ACC112 (cell line): ENCODE results near the gene XPO1.
"Not testable (repeated sequence)": the region's sequence is repeated elsewhere in the genome, so short reads cannot be mapped to it uniquely, and the experiment has no call there.

Source experiments
- H2AFZ ChIP-seq: fragments of 200-600 bp; sonication (generic); one replicate; pipeline ENCODE4 v1.6.0; 2017; ENCODE audit warnings: antibody characterized with exemption, low read length; ENCODE audit not compliant: unreplicated experiment
- H3K27ac ChIP-seq: fragments of 200-600 bp; sonication (generic); 2 replicates; pipeline ENCODE4 v1.5.1; 2014; ENCODE audit warnings: low read depth, mild to moderate bottlenecking, antibody characterized with exemption, low read length, moderate library complexity
- H3K27me3 ChIP-seq: fragments of 200-600 bp; sonication (generic); 2 replicates; pipeline ENCODE4 v1.6.1; 2014; ENCODE audit warnings: mild to moderate bottlenecking, antibody characterized with exemption, low read length, moderate library complexity, mixed read lengths; ENCODE audit not compliant: insufficient read depth
- H3K36me3 ChIP-seq: fragments of 200-600 bp; sonication (generic); 2 replicates; pipeline ENCODE4 v1.6.1; 2016; ENCODE audit warnings: mild to moderate bottlenecking, antibody characterized with exemption, low read length, moderate library complexity, mixed read lengths; ENCODE audit not compliant: insufficient read depth
- H3K4me1 ChIP-seq: fragments of 200-600 bp; sonication (generic); one replicate; pipeline ENCODE4 v1.6.1; 2016; ENCODE audit warnings: low read length, mixed read lengths; ENCODE audit not compliant: insufficient read depth, unreplicated experiment, control insufficient read depth
- H3K4me3 ChIP-seq: fragments of 200-600 bp; sonication (generic); 2 replicates; pipeline ENCODE4 v1.5.1; 2014; ENCODE audit warnings: mild to moderate bottlenecking, low read depth, low read length
- H3K79me2 ChIP-seq: fragments of 200-600 bp; sonication (generic); one replicate; pipeline ENCODE4 v1.6.0; 2016; ENCODE audit warnings: low read length; ENCODE audit not compliant: control insufficient read depth, unreplicated experiment, insufficient read depth

The XPO1 gene

DNA sequence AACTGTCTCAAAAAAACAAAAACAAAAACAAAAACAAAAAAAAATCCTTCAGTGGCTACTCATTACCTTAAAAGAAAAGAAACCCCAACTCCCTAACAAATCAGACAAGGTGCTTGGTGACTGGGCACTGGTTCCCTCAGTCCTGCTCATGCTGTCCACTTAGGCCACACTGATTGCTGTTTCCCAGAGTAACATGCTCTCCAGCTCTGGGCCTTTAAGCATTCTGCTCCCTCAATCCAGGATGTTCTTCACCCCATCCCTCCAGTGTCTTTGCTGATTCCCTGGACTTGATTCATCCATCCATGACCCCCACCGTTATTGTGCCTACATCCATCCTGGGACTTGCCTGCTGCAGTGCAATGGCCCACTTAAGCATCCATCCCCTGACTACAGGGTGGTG lies 16.4 kb upstream of the XPO1 start:
- H3K27ac ChIP-seq = no peak overlapping the region
- H3K36me3 ChIP-seq = no peaks in the 10 kb centered on the region
- H3K79me2 ChIP-seq = no peaks in the 10 kb centered on the region
- no peaks in the 10 kb centered on the region for H3K27me3 ChIP-seq
- H3K4me3 ChIP-seq = no peak overlapping the region
- no peaks in the 10 kb centered on the region for H3K4me1 ChIP-seq
- H2AFZ ChIP-seq = no peak overlapping the region

DNA sequence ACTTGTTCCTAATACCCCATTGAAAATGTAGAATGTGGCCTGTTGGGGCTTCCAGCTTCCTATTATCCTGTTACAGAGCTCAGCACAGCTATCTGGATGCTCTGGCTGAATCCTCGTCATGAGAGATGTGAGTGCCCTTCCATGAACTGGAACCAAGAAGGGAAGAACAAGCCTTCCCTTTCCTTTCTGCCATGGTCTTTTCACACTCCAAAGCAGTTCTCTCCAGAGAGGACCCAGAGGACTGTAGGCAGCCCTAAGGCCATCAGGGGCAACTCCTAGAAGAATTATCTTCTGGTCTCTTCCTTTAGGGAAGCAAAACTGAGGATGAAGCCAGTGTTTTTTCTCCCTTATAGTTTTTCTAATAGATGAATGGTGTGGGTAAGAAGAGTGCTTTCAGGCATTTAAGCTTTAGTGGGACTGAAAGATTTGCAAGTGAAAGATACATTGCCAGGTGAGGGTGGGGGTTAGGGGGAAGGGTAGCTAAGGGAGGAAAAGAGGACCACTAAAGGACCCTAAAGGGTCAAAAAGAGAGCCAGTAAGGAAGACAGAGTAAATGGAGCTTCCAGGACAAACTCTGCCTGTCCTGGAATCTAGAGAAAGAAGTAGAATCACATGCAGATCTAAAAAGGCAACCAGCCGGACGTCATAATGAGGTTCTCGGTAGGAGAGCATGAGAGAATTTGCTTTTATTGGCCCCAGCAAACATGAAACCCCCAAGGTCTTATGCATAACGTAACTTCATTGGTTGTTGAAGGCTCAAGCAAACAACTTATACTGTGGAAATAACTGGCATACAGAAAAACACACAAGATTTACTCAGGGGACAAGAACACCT lies 12.4 kb upstream of the XPO1 start:
- Histone ChIP-seq H3K4me1 (no peaks in the 10 kb centered on the region), H3K36me3 (no peaks in the 10 kb centered on the region), H3K27me3 (no peaks in the 10 kb centered on the region), H3K27ac (no peak overlapping the region), H3K79me2 (no peaks in the 10 kb centered on the region), H2AFZ (no peak overlapping the region), H3K4me3 (no peak overlapping the region)

DNA sequence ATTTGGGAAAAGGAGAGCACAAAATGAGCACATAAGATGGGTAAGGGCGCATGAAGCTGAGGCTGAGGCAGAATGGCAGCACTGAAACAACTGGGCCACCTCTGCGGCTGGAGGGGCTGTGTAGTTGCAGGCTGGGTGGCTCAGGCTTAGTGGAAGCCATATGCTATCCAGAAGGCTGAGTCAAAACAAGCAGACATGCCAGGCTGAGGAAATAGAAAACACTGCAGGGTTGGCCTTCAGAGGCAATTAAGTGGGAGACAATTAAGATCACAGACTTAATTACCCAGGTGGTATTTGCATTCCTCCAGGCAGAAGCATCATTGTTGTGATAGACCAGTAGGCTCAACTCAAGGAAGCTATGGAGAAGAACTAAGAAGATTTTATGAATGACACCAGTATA lies 11.4 kb upstream of the XPO1 start:
- no peaks in the 10 kb centered on the region for H3K79me2 ChIP-seq
- no peak overlapping the region for H2AFZ ChIP-seq
- no peaks in the 10 kb centered on the region for H3K4me1 ChIP-seq
- H3K27ac ChIP-seq = no peak overlapping the region
- no peaks in the 10 kb centered on the region for H3K27me3 ChIP-seq
- H3K4me3 ChIP-seq = no peak overlapping the region
- no peaks in the 10 kb centered on the region for H3K36me3 ChIP-seq

GRCh38 chr2:61543062-61543461 lies 4.9 kb upstream of the XPO1 start:
- Histone ChIP-seq H2AFZ (no peak overlapping the region), H3K27me3 (no peaks in the 10 kb centered on the region), H3K79me2 (peaks cover under 1% of the 10 kb centered on the region), H3K4me1 (peaks cover 6% of the 10 kb centered on the region), H3K27ac (no peak overlapping the region), H3K4me3 (no peak overlapping the region), H3K36me3 (no peaks in the 10 kb centered on the region)

DNA sequence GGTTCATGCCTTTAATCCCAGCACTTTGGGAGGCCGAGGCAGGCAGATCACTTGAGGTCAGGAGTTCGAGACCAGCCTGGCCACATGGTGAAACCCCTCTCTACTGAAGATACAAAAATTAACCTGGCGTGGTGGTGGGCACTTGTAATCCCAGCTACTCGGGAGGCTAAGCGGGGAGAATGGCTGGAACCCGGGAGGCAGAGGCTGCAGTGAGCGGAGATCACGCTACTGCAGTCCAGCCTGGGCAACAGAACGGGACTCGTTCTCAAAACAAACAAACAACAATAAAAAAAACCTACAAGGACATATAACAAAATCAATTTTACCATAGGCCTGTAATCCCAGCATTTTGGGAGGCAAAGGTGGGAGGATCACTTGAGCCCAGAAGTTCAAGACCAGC lies 2.0 kb upstream of the XPO1 start:
- not testable (repeated sequence) for H3K27me3 ChIP-seq, H3K27ac ChIP-seq, H3K36me3 ChIP-seq, H2AFZ ChIP-seq, H3K4me3 ChIP-seq, H3K4me1 ChIP-seq
- H3K79me2 ChIP-seq = peaks cover 29% of the 10 kb centered on the region

DNA sequence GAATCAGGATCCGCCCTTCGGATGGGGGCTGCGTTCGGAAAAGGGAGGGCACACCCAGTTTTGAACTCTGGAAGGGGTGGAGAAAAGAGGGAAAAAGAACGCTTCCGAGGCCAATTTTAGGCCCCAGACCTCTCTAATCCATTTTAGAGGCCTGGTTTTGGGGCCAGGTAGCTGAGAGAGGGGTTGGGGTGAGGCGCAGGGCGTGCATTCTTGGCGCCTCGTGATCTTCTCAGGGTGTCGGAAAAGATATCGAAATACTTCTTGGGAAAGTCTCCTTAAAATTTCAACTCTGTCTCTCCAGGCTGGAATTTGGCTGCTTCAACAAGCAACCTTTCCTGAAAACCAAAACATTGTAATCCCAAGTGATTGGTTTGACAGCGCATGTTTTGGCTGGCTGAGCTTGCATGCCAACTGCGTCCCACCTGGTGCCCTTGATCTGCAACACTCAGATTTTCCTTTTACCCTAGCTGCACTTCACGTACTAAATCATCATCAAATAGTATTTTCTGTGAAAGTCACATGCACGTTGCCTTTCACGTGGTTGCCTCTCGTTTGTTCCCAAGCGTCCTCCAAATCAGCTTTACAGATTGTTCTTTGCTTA lies 864 bp upstream of the XPO1 start:
- Histone ChIP-seq H3K4me1 (peaks cover 17% of the 10 kb centered on the region), H3K79me2 (peaks cover 41% of the 10 kb centered on the region)

DNA sequence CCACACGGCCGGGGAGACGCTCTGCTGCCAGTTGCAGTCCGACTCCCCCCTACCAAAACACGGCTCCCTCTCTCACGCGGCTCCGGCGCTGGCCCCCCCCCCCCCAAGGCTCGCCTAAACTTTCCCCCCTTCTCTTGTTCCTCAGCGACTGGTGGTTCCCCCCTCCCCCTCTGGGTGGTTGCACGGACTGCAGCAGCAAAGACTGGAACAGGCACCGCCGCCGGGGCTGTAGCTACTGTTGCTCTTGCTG lies 281 bp downstream of the XPO1 start:
- no peaks in the 10 kb centered on the region for H3K27me3 ChIP-seq
- H3K79me2 ChIP-seq = peaks cover 52% of the 10 kb centered on the region
- no peak overlapping the region for H2AFZ ChIP-seq
- H3K27ac ChIP-seq = peak overlapping the region; percentile 93
- H3K36me3 ChIP-seq = peaks cover 4% of the 10 kb centered on the region; the same call in 1 of the 2 replicates
- peaks cover 23% of the 10 kb centered on the region for H3K4me1 ChIP-seq
- H3K4me3 ChIP-seq = peak overlapping the region; percentile 92

More for the DNA sequence above, 864 bp upstream of the XPO1 start:
- H3K27me3 ChIP-seq = no peaks in the 10 kb centered on the region
- H2AFZ ChIP-seq = peak overlapping the region; percentile 85
- H3K27ac ChIP-seq = peak overlapping the region; percentile 93
- H3K36me3 ChIP-seq = peaks cover 2% of the 10 kb centered on the region; the same call in 1 of the 2 replicates
- peak overlapping the region; percentile 92 for H3K4me3 ChIP-seq

DNA sequence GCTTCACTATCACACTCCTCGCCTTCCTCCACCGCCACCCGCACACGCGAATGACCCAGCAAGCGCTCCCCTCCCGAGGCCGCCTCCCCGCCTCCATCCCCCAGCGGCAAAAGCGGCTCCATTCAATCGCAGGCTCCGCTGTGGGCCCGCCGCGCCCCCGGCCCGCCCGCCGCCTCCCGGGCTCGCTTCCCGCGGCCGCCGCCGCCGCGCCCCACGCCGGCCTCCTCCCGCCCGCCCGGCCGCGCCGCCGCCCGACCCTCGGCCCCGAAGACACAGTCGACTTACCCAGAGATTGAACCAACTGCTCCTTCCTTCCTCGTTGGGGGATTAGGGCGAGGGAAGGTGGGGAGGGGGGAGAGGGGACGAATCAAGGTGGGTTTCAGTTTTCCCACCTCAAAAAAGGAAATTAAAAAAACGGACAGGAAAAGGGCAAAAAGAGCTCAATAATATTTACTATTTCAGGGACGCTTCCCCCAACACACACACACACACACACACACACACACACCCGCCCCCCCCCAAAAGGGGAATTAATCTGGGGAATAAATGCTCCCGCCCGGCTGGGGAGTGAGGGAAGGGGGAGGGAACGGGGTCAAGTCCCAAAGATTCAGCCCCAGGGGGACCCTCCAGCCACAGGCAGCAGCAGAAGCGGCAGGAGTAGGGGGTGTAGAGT lies 743 bp downstream of the XPO1 start:
- H2AFZ ChIP-seq = no peak overlapping the region
- peak overlapping the region; percentile 93 for H3K27ac ChIP-seq
- H3K79me2 ChIP-seq = peaks cover 57% of the 10 kb centered on the region
- H3K4me1 ChIP-seq = peaks cover 23% of the 10 kb centered on the region
- peaks cover 4% of the 10 kb centered on the region; the same call in 1 of the 2 replicates for H3K36me3 ChIP-seq
- no peaks in the 10 kb centered on the region for H3K27me3 ChIP-seq
- peak overlapping the region; percentile 92 for H3K4me3 ChIP-seq

DNA sequence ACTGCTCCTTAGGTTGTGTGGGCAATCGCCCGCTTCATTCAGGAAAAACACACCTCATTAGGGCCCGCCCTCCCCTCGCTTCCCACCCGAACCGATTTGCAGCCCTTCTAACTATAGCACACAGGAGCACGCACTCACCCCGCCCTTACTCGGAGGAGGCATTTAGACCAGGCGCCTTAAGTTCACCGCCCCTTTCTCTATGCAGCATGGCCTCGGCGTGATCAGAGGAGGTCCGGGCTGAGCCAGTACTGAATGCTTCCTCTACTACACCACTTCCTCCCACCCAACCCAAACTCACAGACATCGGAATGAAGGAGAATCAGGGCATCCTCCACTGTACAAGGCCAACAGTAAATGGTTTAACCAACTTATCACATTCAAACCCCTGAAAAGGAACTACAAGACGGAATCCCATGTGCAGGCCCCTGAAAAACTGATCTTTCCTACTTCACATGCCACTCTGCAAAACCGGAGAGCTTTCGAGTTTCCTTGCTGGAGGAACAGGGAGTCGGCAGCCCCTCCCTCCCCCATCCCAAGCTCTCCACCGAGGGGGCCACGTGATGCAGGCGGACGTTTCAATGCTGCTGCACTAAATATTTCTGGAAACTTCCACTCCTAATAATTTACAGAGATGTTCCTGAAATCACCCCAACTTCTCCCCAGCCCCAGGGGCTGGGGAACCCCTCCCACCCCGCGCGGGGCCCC lies 1.4 kb downstream of the XPO1 start:
- no peaks in the 10 kb centered on the region for H3K27me3 ChIP-seq
- H3K4me1 ChIP-seq = peaks cover 23% of the 10 kb centered on the region
- H3K4me3 ChIP-seq = peak overlapping the region; percentile 92
- H3K27ac ChIP-seq = peak overlapping the region; percentile 93
- no peak overlapping the region for H2AFZ ChIP-seq
- peaks cover 6% of the 10 kb centered on the region for H3K36me3 ChIP-seq
- peaks cover 64% of the 10 kb centered on the region for H3K79me2 ChIP-seq

DNA sequence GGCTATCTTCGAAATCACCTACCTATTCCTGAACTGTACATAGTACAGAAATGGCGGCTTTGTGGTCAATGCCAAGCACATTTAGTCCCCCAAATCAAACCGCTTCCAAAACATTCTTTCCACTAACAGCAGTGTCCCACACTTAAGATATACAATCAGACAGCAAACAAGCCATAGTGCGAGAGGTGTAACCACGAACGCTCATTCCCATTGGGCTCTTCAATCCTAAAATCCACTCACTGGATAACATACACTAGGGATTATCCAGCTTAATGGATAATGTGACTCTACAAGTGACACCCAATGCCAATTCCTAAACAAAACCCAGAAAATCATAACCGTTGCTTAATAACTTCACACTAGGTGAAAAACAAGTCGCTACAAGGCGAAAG lies 2.0 kb downstream of the XPO1 start:
- H3K27ac ChIP-seq = peak overlapping the region; percentile 93
- H3K36me3 ChIP-seq = peaks cover 11% of the 10 kb centered on the region
- H3K4me1 ChIP-seq = peaks cover 28% of the 10 kb centered on the region
- H3K4me3 ChIP-seq = peak overlapping the region; percentile 92
- no peaks in the 10 kb centered on the region for H3K27me3 ChIP-seq
- peaks cover 69% of the 10 kb centered on the region for H3K79me2 ChIP-seq
- no peak overlapping the region for H2AFZ ChIP-seq
